Measurements from ENCODE around the gene MICAL3. TPM values are rescaled to one million over a fixed set of nuclear protein-coding genes. Genes with fewer than 3 reads are reported as not detected.
"Not testable (repeated sequence)": the region's sequence is repeated elsewhere in the genome, so short reads cannot be mapped to it uniquely, and the experiment has no call there.

MICAL3 gene
- total RNA-seq, 1 donor from 2014 or later, result 90.4 TPM

GRCh38 chr22:18035751-18036150, 11.4 kb upstream of the MICAL3 start:
- peak; percentile 65 for DNase-seq
- ATAC-seq, result peak; percentile 38
- intact Hi-C loops (cut with micrococcal nuclease), result no loop called here

- intact Hi-C loops (cut with micrococcal nuclease), result no loop called here
- ATAC-seq, result no peak
- no peak for DNase-seq
These were observed 9.7 kb upstream of the MICAL3 start for GRCh38 chr22:18034076-18034475.

DNA sequence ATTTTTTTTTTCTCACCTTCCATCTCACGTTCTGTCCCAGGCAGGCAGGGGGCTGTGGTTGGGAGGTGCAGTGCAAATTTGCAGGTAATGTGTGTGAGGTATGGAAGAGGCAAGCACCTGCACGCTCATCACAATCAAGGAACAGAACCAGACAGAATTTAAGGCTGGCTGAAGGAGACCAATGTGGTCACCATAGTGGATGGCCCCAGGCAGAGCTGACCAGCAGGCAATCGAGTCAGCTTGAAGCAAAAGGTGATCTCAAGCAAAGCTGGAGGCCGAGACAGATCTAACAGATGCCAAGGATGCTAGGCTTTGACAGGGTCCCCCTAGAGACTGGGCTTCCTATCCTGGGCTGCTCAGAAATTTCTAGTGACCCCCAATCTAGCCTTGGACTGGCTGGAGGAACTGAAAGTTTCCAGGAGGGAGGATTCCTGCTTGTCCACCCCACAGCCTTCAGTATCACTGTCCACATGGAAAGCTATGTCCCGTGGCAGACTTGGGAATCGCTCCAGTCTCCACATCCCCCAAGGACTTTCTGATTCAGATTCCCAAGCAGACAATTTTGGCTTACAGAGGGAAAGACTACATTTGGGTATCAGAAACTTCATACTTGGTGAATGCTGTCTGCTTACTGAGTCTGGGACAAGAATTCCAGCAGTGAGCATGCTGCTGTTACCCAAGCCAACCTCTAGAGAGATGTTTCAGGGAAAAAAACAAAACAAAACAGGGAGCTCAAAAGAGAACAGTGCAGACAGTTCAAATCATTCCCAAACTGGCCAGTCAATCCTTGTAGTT, 9.0 kb upstream of the MICAL3 start:
- ATAC-seq (peak; percentile 40), DNase-seq (no peak)
- intact Hi-C loops (cut with micrococcal nuclease), result no loop called here

DNA sequence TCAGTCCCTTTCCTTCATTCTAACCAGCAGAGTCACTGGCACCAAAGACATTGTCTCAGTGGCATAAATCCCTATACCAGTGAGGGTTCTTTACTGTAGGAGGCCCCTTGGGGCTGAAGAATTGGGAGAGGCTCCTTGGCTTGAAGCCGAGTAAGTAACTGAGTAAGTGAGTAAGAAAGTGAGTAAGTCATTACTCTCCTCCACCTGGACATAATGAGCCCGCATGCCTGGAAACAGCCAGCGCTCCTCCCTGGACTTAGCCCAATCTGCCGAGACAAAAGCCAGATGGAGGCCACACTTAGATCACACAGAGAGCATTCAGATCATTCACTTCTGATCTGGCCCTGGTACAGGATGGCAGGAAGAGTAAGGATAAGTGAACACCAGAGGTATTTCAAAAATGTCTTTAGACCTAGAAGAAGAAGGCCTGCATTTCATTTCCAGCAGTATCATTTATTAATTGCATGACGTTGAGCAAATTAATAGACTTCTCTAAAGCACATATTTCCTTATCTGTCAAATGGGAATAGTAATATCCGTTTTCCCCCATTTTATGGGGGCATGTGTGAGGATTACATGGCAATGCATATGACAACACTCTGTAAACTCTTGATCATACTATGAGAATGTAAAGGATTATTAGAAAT, 8.2 kb upstream of the MICAL3 start:
- DNase-seq (no peak), ATAC-seq (peak; percentile 69)
- intact Hi-C loops (cut with micrococcal nuclease), result no loop called here

GRCh38 chr22:18031695-18032454, 7.5 kb upstream of the MICAL3 start:
- peak; percentile 49 for DNase-seq
- peak; percentile 62 for ATAC-seq
- intact Hi-C loops (cut with micrococcal nuclease), result no loop called here

- DNase-seq, result no peak
- ATAC-seq, result no peak
- intact Hi-C loops (cut with micrococcal nuclease), result loop anchor here (10.0 kb wide), 1 partner anchor 45 kb away; the partner anchor contains the start of gene PEX26
These were observed 5.4 kb upstream of the MICAL3 start for GRCh38 chr22:18029686-18030267.

DNA sequence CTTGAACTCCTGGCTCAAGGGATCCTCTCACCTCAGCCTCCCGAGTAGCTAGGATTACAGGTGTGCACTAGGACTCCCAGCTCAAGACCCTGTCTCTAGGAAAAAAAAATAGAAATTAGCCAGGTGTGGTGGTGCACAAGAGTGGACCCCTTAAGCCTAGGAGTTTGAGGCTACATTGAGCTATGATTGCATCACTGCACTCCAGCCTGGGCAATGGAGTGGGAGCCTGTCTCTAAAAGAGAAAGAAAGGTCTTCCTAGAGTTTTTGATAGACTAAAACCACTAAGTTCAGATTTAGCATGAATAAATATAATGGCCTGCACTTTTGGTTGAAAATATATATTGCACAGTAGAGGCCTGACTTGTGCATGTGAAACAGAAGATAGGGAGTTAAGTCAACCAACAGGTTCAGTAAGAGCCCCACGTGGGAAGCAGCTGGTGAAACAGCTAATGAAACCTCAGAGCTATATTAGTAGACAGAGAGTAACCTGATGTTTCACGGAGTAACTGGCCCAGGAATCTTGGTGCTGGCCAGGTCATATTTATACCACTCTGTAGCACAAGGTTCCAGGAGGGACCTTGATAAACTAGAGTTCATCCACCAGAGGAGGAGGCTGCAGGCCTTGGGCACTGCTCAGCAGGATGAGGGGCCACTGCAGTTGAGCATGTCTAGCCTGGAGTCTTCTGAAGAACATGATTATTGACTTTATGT, 4.6 kb upstream of the MICAL3 start:
- no peak for DNase-seq
- peak; percentile 25 for ATAC-seq
- intact Hi-C loops (cut with micrococcal nuclease), result loop anchor here (10.0 kb wide), 1 partner anchor 46 kb away; the partner anchor contains the start of gene PEX26

GRCh38 chr22:18025898-18026297, 1.5 kb upstream of the MICAL3 start:
- not testable (repeated sequence) for ATAC-seq, DNase-seq
- intact Hi-C loops (cut with micrococcal nuclease), result loop anchor here (10.0 kb wide), 1 partner anchor 49 kb away; the partner anchor contains the start of gene PEX26

- DNase-seq (no peak), ATAC-seq (no peak)
- intact Hi-C loops (cut with micrococcal nuclease), result loop anchor here (10.0 kb wide), 1 partner anchor 50 kb away; the partner anchor contains the start of gene PEX26
These were observed 777 bp upstream of the MICAL3 start for GRCh38 chr22:18024956-18025720.

GRCh38 chr22:18023509-18024275, 669 bp downstream of the MICAL3 start:
- peak; percentile 91 for DNase-seq
- intact Hi-C loops (cut with micrococcal nuclease), result loop anchor here (10.0 kb wide), 1 partner anchor 51 kb away; the partner anchor contains the start of gene PEX26
- ATAC-seq, result peak; percentile 96

DNA sequence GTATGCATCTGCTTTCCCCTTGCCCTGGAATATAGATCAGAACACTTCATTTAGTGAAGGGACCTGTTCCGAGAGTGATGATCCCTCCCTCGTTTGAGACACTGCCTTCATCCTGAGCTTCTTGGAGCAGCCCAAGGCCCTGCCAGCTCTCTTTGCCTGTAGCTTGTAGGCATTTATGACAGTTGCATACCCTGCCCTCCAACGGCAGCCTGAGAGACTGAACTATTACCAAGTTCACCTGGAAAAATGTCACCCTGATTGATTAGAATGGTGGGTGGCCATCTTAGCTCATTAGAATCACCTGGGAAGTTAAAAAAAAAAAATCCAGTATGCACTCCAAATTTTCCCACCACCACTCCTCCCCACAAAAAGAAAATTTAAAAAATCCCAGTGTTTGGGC, 1.5 kb downstream of the MICAL3 start:
- intact Hi-C loops (cut with micrococcal nuclease), result loop anchor here (10.0 kb wide), 1 partner anchor 52 kb away; the partner anchor contains the start of gene PEX26
- ATAC-seq, result peak; percentile 17
- DNase-seq, result no peak

GRCh38 chr22:18021431-18021830, 2.9 kb downstream of the MICAL3 start:
- ATAC-seq, result no peak

GRCh38 chr22:18020743-18021142, 3.6 kb downstream of the MICAL3 start:
- ATAC-seq, result not testable (repeated sequence)

More at GRCh38 chr22:18021431-18021830, 2.9 kb downstream of the MICAL3 start:
- DNase-seq, result no peak
- intact Hi-C loops (cut with micrococcal nuclease), result loop anchor here (10.0 kb wide), 1 partner anchor 53 kb away; the partner anchor contains the start of gene PEX26

DNA sequence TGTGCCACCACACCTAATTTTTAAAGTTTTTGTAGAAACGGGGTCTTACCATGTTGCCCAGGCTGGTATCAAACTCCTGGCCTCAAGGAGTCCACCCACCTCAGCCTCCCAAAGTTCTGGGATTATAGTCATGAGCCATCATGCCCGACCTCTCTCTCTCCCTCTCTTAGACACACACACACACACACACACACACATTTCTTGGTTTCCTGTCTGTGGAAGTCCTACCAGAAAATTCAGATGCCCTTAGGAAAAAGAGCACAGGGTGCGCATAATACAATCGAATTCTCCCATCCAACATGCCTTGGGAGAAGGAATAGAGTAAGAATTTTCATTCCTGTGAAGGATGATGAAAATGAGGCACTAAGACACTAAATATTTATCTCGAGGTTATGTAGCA, 10.4 kb downstream of the MICAL3 start:
- no peak for ATAC-seq
- DNase-seq, result no peak
- intact Hi-C loops (cut with micrococcal nuclease), result no loop called here

More at GRCh38 chr22:18020743-18021142, 3.6 kb downstream of the MICAL3 start:
- DNase-seq, result not testable (repeated sequence)
- intact Hi-C loops (cut with micrococcal nuclease), result loop anchor here (10.0 kb wide), 1 partner anchor 54 kb away; the partner anchor contains the start of gene PEX26

DNA sequence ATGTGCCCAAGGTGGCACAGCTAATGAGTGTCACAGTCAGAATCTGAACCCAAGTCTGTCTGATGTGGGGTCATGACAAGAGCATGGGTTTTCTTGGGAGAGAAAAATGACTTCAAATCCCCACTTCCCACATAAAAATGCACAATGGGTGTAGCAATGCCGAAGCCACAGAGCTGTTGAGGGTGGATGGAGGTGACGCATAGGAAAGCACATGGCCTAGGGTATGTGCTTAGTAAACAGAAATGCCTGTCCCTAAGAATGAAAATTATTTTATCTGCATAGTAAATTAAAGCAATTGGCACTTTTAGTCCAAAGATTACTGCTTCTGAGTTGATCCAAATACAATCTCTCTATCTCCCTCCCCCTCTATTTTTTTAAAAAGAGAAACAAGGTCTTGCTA, 10.9 kb downstream of the MICAL3 start:
- ATAC-seq, result no peak
- intact Hi-C loops (cut with micrococcal nuclease), result no loop called here
- DNase-seq, result no peak

- no peak for ATAC-seq
- intact Hi-C loops (cut with micrococcal nuclease), result no loop called here
- no peak for DNase-seq
These were observed 11.8 kb downstream of the MICAL3 start for GRCh38 chr22:18012531-18012930.

GRCh38 chr22:18010266-18010665, 14.1 kb downstream of the MICAL3 start:
- no peak for DNase-seq
- ATAC-seq, result peak; percentile 22
- intact Hi-C loops (cut with micrococcal nuclease), result no loop called here
